H54 (cell line): ENCODE results near the gene MME.
"Not testable (repeated sequence)": the region's sequence is repeated elsewhere in the genome, so short reads cannot be mapped to it uniquely, and the experiment has no call there.

Experiments
- DNase-seq: peaks from one replicate; pipeline ENCODE4 v3.0.0; 2011; ENCODE audit warnings: low spot score, mixed read lengths; ENCODE audit not compliant: insufficient read length
- FAIRE-seq: peaks from 3 replicates; lab custom pipeline; 2011; peaks lifted over from hg19 to GRCh38; lab: Jason Lieb, UNC
- POLR2A ChIP-seq: IDR thresholded peaks from 2 replicates; pipeline ENCODE4 v1.6.1; 2011; ENCODE audit warnings: low read depth, mild to moderate bottlenecking, low read length

MME gene

GRCh38 chr3:155208183-155208800 is 128.2 kb downstream of the MME start:
- FAIRE-seq (no peak), DNase-seq (no peak)
- TF ChIP-seq POLR2A = no peak

GRCh38 chr3:155210736-155211135 is 130.6 kb downstream of the MME start:
- DNase-seq (no peak), FAIRE-seq (no peak)
- no peak for TF ChIP-seq POLR2A

- DNase-seq = no peak
- TF ChIP-seq POLR2A = no peak
- no peak for FAIRE-seq
These were observed 131.1 kb downstream of the MME start for GRCh38 chr3:155211266-155211665.

- DNase-seq (no peak), FAIRE-seq (no peak)
- TF ChIP-seq POLR2A = no peak
These were observed 131.8 kb downstream of the MME start for GRCh38 chr3:155211940-155212339.

GRCh38 chr3:155216007-155216406 is 135.9 kb downstream of the MME start:
- DNase-seq, FAIRE-seq: not testable (repeated sequence)

- TF ChIP-seq POLR2A = no peak
- no peak for FAIRE-seq
These were observed 137.5 kb downstream of the MME start for GRCh38 chr3:155217591-155217990.

GRCh38 chr3:155218462-155218861 is 138.3 kb downstream of the MME start:
- FAIRE-seq (no peak), DNase-seq (no peak)
- TF ChIP-seq POLR2A = no peak

More at GRCh38 chr3:155217591-155217990, 137.5 kb downstream of the MME start:
- no peak for DNase-seq

GRCh38 chr3:155219106-155219505 is 139.0 kb downstream of the MME start:
- FAIRE-seq (no peak), DNase-seq (no peak)
- TF ChIP-seq POLR2A = no peak

- FAIRE-seq (no peak), DNase-seq (no peak)
- no peak for TF ChIP-seq POLR2A
These were observed 145.3 kb downstream of the MME start for GRCh38 chr3:155225417-155225816.

- no peak for DNase-seq
- no peak for FAIRE-seq
- TF ChIP-seq POLR2A = no peak
These were observed 147.0 kb downstream of the MME start for GRCh38 chr3:155227141-155227540.

- FAIRE-seq (no peak), DNase-seq (no peak)
- no peak for TF ChIP-seq POLR2A
These were observed 148.6 kb downstream of the MME start for GRCh38 chr3:155228676-155229075.

GRCh38 chr3:155229086-155229485 is 149.0 kb downstream of the MME start:
- DNase-seq = no peak
- FAIRE-seq = no peak
- no peak for TF ChIP-seq POLR2A

- TF ChIP-seq POLR2A = no peak
- no peak for FAIRE-seq
- no peak for DNase-seq
These were observed 150.3 kb downstream of the MME start for GRCh38 chr3:155230382-155230781.

- no peak for DNase-seq
- TF ChIP-seq POLR2A = no peak
- FAIRE-seq = no peak
These were observed 151.7 kb downstream of the MME start for GRCh38 chr3:155231792-155232191.

- FAIRE-seq = peak; percentile 99
- DNase-seq = peak; percentile 38
- no peak for TF ChIP-seq POLR2A
These were observed 152.5 kb downstream of the MME start for GRCh38 chr3:155232605-155233004.
